Neural progenitor cell (in vitro differentiated cells): Measurements from ENCODE around the gene TPM3.

Experiments used
- EZH2 ChIP-seq: fragments of 200-600 bp; sonication (generic); IDR thresholded peaks from 2 replicates; pipeline ENCODE4 v1.6.1; 2017; ENCODE audit warnings: antibody characterized with exemption, mild to moderate bottlenecking, moderate library complexity
- TF ChIP-seq, protein P1 (sequence below): fragments of 200-600 bp; sonication (generic); IDR thresholded peaks from 2 replicates; pipeline ENCODE4 v1.5.1; 2017; ENCODE audit warnings: antibody characterized with exemption, mild to moderate bottlenecking

DNA sequence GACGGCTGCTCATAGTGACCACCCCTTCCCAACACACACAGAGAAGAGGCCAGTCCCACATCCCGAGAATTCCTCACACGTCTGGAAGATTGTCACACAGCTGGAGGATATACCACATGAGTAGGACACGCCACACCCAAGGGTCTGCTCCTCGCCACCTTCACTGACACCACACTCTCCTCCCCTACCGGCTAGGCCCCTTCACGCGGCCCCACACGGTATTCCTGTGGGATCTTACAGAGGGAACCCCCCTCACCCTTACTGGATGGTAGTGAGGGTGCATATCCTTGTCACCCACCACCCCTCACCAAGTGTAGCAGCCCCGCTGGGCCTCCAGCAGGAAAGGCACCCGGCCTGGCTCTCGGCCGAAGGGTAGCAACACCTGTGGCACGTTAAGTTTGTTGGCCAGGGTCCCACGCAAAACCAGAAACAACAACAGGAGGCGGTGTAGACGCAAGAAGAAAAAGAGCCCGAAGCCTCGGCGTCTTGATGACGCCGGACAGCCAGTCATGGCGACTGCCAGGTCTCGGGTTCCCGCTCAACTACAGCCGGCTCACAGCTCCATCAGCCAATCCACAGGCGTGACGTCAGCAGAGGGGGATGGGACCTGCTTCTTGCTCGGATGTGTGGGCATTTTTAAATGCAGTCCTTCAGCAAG is 37.2 kb downstream of the TPM3 start, which contains the start of gene NUP210L:
- TF ChIP-seq, protein P1, sequence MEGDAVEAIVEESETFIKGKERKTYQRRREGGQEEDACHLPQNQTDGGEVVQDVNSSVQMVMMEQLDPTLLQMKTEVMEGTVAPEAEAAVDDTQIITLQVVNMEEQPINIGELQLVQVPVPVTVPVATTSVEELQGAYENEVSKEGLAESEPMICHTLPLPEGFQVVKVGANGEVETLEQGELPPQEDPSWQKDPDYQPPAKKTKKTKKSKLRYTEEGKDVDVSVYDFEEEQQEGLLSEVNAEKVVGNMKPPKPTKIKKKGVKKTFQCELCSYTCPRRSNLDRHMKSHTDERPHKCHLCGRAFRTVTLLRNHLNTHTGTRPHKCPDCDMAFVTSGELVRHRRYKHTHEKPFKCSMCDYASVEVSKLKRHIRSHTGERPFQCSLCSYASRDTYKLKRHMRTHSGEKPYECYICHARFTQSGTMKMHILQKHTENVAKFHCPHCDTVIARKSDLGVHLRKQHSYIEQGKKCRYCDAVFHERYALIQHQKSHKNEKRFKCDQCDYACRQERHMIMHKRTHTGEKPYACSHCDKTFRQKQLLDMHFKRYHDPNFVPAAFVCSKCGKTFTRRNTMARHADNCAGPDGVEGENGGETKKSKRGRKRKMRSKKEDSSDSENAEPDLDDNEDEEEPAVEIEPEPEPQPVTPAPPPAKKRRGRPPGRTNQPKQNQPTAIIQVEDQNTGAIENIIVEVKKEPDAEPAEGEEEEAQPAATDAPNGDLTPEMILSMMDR, result no peak
- no peak for TF ChIP-seq EZH2
